Measurements from ENCODE around the gene NMNAT2.
"Not testable (repeated sequence)": the region's sequence is repeated elsewhere in the genome, so short reads cannot be mapped to it uniquely, and the experiment has no call there.

Gene NMNAT2

GRCh38 chr1:183262628-183263200 is 155.5 kb downstream of the NMNAT2 start:
- DNase-seq (ENCODE audit: low read depth in 2 of 2), result no peak

DNA sequence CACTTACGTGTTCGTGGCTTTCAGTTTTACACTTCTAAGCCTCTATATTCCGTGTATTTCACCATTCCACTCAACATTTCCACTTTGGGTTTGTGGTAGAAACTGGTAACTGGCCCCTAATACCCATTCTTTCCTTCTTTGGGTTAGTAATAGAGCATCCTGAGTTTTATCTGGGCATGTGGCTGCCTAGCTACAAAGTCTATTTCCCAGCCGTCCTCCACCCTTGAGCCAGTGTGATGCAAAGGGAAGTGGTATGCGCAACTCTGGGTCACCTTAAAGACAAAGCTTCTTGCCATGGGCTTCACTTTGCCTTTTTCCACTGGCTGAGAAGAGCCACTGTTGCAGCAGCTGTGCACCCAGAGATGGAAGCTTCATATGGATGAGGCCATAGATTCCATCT is 158.3 kb downstream of the NMNAT2 start:
- no peak for DNase-seq (ENCODE audit: low read depth in 2 of 2)

- no peak for DNase-seq (ENCODE audit: low read depth in 2 of 2)
Measured at GRCh38 chr1:183255073-183255472, 163.1 kb downstream of the NMNAT2 start.

DNA sequence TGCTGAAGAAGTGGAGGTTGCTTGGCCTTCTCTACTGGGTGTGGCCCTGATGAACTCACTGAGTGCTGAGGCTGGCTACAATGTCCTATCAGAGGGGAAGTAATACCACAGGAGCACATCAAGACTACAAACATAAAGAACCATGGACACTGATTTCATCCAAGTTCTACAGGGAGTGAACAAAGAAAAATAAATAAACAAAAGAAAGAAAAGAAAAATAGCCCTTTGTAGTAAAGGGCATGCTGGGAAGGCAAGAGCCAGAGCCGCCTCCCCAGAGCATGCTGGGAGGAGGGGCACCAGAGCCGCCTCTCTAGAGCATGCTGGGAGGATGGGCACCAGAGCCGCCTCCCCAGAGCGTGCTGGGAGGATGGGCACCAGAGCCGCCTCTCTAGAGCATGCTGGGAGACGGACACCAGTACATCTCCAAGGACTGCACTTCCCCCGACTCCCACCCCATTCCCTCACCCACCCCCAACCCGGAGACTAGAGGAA is 166.2 kb downstream of the NMNAT2 start:
- no peak for DNase-seq (ENCODE audit: low read depth in 2 of 2)

DNA sequence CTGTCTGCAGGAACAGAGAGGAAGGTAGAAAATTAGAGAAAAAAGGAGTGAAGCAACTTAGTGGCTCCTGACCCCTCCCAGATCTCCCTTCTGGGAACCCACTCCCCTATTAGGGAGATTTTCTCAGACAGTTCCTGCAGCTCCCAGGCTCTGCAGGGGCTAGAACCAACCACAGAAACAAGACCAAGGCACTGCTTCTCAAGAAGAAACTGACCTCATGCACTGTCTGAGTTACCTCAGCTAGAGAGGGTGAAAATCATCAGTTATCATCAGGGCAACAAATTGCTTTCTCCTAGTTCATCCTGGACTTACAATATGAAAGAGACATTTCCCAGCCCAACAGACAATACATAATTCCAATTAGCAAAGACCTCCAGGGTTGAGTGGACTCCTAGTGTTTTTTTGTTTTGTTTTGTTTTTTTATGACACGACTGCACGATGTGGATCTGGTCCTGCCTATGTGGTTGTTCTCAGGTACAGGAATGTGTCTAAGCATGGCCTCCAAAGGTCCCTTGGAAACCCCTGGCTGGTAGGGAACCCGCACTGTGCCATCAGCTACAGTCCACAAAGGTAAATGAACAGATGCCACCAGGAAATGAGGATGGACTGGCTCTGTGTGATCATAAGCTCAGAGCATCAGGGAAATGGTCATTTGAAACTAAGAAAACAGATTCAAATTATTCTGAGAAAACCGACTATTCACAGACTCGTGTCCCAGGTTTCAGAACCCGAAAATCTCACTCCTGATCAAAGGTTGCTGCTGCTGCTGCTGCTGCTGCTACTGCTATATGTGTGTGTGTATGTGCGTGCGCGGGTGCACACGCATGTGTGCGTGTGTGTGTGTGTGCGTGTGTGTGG is 166.8 kb downstream of the NMNAT2 start:
- DNase-seq (ENCODE audit: low read depth in 2 of 2), result no peak

GRCh38 chr1:183249941-183250452 is 168.2 kb downstream of the NMNAT2 start:
- DNase-seq (ENCODE audit: low read depth in 2 of 2), result no peak

GRCh38 chr1:183248989-183249691 is 169.0 kb downstream of the NMNAT2 start:
- no peak for DNase-seq (ENCODE audit: low read depth in 2 of 2)

- DNase-seq (ENCODE audit: low read depth in 2 of 2), result no peak
Measured at GRCh38 chr1:183247931-183248330, 170.2 kb downstream of the NMNAT2 start.

GRCh38 chr1:183247484-183247883 is 170.7 kb downstream of the NMNAT2 start:
- no peak for DNase-seq (ENCODE audit: low read depth in 2 of 2)

- DNase-seq (ENCODE audit: low read depth in 2 of 2), result no peak
Measured at GRCh38 chr1:183247066-183247465, 171.1 kb downstream of the NMNAT2 start.

- DNase-seq (ENCODE audit: low read depth in 2 of 2), result no peak
Measured at GRCh38 chr1:183246436-183246835, 171.7 kb downstream of the NMNAT2 start.

DNA sequence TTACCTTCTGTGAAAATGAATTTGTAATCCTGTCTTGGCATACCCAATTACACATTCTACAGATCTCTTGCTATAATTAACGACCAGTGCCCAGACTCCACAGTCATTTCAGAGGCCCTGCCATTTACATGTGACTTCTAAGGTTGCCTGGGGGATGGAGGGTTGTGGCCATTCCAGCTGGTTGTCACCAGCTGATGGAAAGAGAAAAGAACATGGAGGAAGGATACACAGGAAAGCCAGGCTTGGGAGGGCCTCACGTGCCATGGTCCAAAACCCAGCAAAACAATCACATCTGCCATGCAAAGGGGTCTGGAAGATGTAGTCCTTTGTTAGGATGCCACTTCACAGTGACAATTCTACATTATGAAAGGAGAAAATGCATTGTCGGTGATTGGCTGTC is 172.8 kb downstream of the NMNAT2 start:
- DNase-seq (ENCODE audit: low read depth in 2 of 2), result no peak

GRCh38 chr1:183244466-183244865 is 173.7 kb downstream of the NMNAT2 start:
- no peak for DNase-seq (ENCODE audit: low read depth in 2 of 2)

- DNase-seq (ENCODE audit: low read depth in 2 of 2), result no peak
Measured at GRCh38 chr1:183243161-183244050, 174.8 kb downstream of the NMNAT2 start.

DNA sequence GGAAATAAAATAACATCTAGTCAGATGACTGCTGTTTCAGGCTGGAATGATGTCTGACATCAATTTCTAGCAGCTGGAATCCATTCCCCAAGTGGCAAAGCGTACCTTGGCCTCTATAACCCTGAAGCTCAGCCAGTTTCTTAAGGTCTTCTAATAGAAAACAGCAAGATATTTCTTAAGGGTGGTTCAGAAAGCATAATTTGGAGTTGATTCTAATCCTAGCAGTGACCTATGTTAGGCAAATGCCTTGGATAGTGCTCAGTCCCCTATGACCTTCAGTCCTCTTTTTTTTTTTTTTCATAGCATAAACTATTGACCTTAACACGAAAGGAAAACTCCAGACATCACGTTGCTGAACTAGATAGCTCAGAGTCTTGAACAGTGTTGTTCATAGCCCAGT is 175.6 kb downstream of the NMNAT2 start:
- DNase-seq (ENCODE audit: low read depth in 2 of 2), result no peak

GRCh38 chr1:183241471-183241870 is 176.7 kb downstream of the NMNAT2 start:
- DNase-seq (ENCODE audit: low read depth in 2 of 2), result no peak

DNA sequence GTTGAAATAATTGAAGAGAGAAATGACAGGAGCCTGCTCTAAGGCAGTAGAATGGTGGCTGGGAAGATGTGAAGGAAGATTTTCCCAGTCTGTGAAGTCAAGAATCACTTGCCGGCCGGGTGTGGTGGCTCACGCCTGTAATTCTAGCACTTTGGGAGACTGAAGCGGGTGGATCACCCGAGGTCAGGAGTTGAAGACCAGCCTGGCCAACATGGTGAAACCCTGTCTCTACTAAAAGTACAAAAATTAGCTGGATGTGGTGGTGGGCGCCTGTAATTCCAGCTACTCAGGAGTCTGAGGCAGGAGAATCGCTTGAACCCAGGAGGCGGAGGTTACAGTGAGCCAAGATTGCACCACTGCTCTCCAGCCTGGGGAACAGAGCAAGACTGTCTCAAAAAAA is 177.3 kb downstream of the NMNAT2 start:
- not testable (repeated sequence) for DNase-seq (ENCODE audit: low read depth in 2 of 2)

DNA sequence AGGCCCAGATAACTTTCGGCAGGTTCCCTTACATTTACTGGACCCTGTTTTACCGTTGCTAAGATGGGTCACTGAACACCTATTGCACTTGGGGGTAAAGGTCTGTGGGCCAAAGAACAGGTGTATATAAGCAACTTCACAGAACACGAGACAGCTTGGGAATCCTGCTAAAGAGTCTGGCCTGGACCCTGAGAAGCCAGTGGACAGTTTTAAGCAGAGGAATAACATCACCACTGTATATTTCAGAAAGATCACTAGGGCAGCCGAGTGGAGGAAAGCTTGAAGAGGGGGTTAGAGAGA is 177.7 kb downstream of the NMNAT2 start:
- DNase-seq (ENCODE audit: low read depth in 2 of 2), result no peak

DNA sequence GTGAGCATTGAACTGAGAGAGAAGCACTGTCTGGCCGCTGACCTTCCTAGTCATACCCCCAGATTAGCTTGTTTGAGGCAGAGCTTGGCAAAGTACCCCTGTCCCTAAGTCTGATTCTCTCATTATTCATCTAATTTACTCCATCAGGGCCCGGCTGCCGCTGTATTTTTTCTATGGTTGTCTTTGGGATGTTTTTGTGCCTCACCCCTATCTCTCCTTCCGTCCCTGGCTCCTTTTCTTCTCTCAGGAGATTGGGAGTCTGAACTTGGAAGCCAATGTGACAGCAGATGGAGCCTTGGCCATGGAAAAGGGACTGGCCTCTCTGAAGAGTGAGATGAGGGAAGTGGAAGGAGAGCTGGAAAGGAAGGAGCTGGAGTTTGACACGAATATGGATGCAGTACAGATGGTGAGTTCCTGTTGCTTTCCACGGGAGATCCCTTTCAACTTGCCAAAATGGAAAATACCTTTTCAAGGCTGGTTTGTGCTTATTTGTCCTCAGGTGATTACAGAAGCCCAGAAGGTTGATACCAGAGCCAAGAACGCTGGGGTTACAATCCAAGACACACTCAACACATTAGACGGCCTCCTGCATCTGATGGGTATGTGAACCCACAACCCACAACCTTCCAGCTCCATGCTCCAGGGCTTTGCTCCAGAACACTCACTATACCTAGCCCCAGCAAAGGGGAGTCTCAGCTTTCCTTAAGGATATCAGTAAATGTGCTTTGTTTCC is 178.2 kb downstream of the NMNAT2 start:
- DNase-seq (ENCODE audit: low read depth in 2 of 2), result no peak

DNA sequence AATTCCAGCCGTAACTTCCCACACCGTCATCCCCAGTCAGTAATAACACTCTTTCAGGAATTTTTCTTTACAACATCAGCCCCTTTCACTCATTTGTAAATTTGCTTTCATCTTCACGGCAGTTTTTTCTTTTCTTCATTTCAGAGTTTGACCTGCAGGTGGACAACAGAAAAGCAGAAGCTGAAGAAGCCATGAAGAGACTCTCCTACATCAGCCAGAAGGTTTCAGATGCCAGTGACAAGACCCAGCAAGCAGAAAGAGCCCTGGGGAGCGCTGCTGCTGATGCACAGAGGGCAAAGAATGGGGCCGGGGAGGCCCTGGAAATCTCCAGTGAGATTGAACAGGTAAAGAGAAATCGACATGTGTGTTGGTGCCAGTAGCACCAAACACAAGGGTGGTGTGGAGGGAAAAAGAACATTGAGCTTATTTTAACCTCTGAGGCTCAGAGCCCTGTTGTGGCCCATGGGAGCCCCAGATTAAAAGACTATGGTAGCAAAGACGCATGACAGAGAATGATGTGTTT is 178.9 kb downstream of the NMNAT2 start:
- no peak for DNase-seq (ENCODE audit: low read depth in 2 of 2)

GRCh38 chr1:183238071-183238470 is 180.1 kb downstream of the NMNAT2 start:
- DNase-seq (ENCODE audit: low read depth in 2 of 2), result no peak
